Lower leg skin (tissue), 4 donors: ENCODE data around the gene DUOX1. TPM values are rescaled to one million over a fixed set of nuclear protein-coding genes. Genes with fewer than 3 reads are reported as not detected.

ENCODE experiments used
- DNase-seq, 2 donors: peaks; one replicate each; pipeline ENCODE4 v3.0.0-alpha.2; 2019; ENCODE audit warnings: low spot score in 2 of 2
- H3K4me3 ChIP-seq: fragments of 200-600 bp; sonication (generic); 2 replicates; pipeline ENCODE4 v1.5.1; 2017; ENCODE audit warnings: mild to moderate bottlenecking, low read depth; ENCODE audit not compliant: poor library complexity, severe bottlenecking
- CTCF ChIP-seq, 3 donors: fragments of 450-650 bp; IDR thresholded peaks; one replicate each; pipeline ENCODE4 v1.5.1; 2016; ENCODE audit warnings: antibody characterized with exemption in 3 of 3, mild to moderate bottlenecking in 3 of 3, moderate library complexity in 2 of 3
- POLR2A ChIP-seq, 2 donors: fragments of 450-650 bp; IDR thresholded peaks; one replicate each; pipeline ENCODE4 v1.6.1; 2016 to 2017; ENCODE audit warnings: antibody characterized with exemption in 2 of 2, mild to moderate bottlenecking in 1 of 2, moderate library complexity in 1 of 2
- WGBS, 2 donors: methylation state at CpG; one replicate each; pipeline ENCODE4 v1.1.5; 2018; 5-methylcytosine and 5-hydroxymethylcytosine counted together
- intact Hi-C: fragments of 100-400 bp; cut with DNase I; formaldehyde crosslinking; loops from one replicate; pipeline ENCODE4 v1.15.0; 2023; ENCODE audit warnings: low total_unique reads
- total RNA-seq, 4 donors: library from RNA; depleted of rRNA; stranded (reverse); fragments of >200 nt; gene quantifications; one replicate each; pipeline ENCODE4 v1.1.0, GENCODE V29; 2016

DUOX1 gene
- total RNA-seq, 4 donors from 2014 or later, result 90.1 to 162 (median 114) TPM

- DNase-seq, result peak in 1 of 2 donors; percentile 21
- TF ChIP-seq POLR2A (IDR thresholded peaks at IDR 0.05) (no peak), CTCF (IDR thresholded peaks at IDR 0.05) (no peak)
- H3K4me3 ChIP-seq, result no peak overlapping the region
- 90 to 97% methylated on average over 9 to 10 of the region's 10 CpGs for WGBS, 2 donors
- intact Hi-C loops, result no loop called here
Measured at GRCh38 chr15:45107941-45108630, 21.7 kb upstream of the DUOX1 start.

- no peak for DNase-seq
- no peak for TF ChIP-seq CTCF (IDR thresholded peaks at IDR 0.05)
- WGBS, 2 donors, result 58 to 69% methylated on average over 11 of the region's 11 CpGs
- H3K4me3 ChIP-seq, result no peak overlapping the region
- intact Hi-C loops, result no loop called here
Measured at GRCh38 chr15:45110256-45110820, 19.5 kb upstream of the DUOX1 start.

GRCh38 chr15:45111390-45112142, 18.2 kb upstream of the DUOX1 start:
- DNase-seq, result no peak
- no peak overlapping the region for H3K4me3 ChIP-seq
- 4 to 5% methylated on average over 19 to 24 of the region's 71 CpGs for WGBS, 2 donors
- intact Hi-C loops, result no loop called here
- no peak for TF ChIP-seq POLR2A (IDR thresholded peaks at IDR 0.05)
- TF ChIP-seq CTCF (IDR thresholded peaks at IDR 0.05), result no peak

- intact Hi-C loops, result no loop called here
- TF ChIP-seq POLR2A (IDR thresholded peaks at IDR 0.05) (no peak), CTCF (IDR thresholded peaks at IDR 0.05) (no peak)
- 5 to 6% methylated on average over 10 to 13 of the region's 13 CpGs for WGBS, 2 donors
- H3K4me3 ChIP-seq, result no peak overlapping the region
- DNase-seq, result no peak
Measured at GRCh38 chr15:45112143-45112590, 17.6 kb upstream of the DUOX1 start.

- DNase-seq, result no peak
- H3K4me3 ChIP-seq, result no peak overlapping the region
- no peak for TF ChIP-seq CTCF (IDR thresholded peaks at IDR 0.05)
- 1% methylated on average over 20 to 31 of the region's 58 CpGs for WGBS, 2 donors
- intact Hi-C loops, result no loop called here
Measured at GRCh38 chr15:45112591-45113379, 17.0 kb upstream of the DUOX1 start.
